ENCODE data around the gene KDM6B.

The KDM6B gene

GRCh38 chr17:7839876-7840261 lies 5.9 kb downstream of the KDM6B start:
- H3K36me3 ChIP-seq = peaks cover 51% of the 10 kb centered on the region
- no peaks in the 10 kb centered on the region for H3K27me3 ChIP-seq
- no peaks in the 10 kb centered on the region for H3K9me3 ChIP-seq
- H3K4me3 ChIP-seq (ENCODE audit: low read depth in 1 of 2, low read length in 1 of 2) = peak overlapping the region; percentile 93 to 98
- TF ChIP-seq, protein P1, sequence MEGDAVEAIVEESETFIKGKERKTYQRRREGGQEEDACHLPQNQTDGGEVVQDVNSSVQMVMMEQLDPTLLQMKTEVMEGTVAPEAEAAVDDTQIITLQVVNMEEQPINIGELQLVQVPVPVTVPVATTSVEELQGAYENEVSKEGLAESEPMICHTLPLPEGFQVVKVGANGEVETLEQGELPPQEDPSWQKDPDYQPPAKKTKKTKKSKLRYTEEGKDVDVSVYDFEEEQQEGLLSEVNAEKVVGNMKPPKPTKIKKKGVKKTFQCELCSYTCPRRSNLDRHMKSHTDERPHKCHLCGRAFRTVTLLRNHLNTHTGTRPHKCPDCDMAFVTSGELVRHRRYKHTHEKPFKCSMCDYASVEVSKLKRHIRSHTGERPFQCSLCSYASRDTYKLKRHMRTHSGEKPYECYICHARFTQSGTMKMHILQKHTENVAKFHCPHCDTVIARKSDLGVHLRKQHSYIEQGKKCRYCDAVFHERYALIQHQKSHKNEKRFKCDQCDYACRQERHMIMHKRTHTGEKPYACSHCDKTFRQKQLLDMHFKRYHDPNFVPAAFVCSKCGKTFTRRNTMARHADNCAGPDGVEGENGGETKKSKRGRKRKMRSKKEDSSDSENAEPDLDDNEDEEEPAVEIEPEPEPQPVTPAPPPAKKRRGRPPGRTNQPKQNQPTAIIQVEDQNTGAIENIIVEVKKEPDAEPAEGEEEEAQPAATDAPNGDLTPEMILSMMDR (IDR thresholded peaks at IDR 0.05) = no peak
- peak overlapping the region; percentile 97 for H3K27ac ChIP-seq
- H3K4me1 ChIP-seq (ENCODE audit: control insufficient read depth in 1 of 2, insufficient read depth in 1 of 2, low read depth in 1 of 2, low read length in 1 of 2) = peaks cover 59 to 62% of the 10 kb centered on the region in 2 experiments

DNA sequence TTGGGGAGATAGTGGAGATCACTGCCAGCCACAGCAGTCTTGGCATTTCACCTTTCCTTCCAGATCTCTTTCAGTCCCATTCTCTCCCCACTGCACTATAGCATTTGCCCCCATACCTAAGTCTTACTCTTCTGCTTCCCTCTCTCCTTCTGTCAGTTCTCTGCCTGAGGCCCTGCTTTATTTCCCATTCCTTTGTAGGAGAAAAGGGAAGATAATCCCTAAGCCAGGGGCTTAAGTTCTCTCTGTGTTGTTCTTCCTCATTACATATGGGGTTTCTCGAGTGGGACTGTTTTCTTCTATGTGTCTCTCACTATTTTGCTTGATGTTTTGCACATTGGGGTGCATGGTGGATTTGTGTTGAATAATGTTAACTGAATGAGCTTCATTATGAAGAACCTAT lies 6.4 kb downstream of the KDM6B start:
- H3K27me3 ChIP-seq = no peaks in the 10 kb centered on the region
- H3K27ac ChIP-seq = peak overlapping the region; percentile 97
- no peaks in the 10 kb centered on the region for H3K9me3 ChIP-seq
- TF ChIP-seq, protein P1 (IDR thresholded peaks at IDR 0.05) = no peak
- H3K4me3 ChIP-seq (ENCODE audit: low read depth in 1 of 2, low read length in 1 of 2) = peak overlapping the region; percentile 93 to 98
- peaks cover 56% of the 10 kb centered on the region for H3K36me3 ChIP-seq
- H3K4me1 ChIP-seq (ENCODE audit: control insufficient read depth in 1 of 2, insufficient read depth in 1 of 2, low read depth in 1 of 2, low read length in 1 of 2) = peaks cover 64 to 67% of the 10 kb centered on the region in 2 experiments

- H3K36me3 ChIP-seq = peaks cover 61% of the 10 kb centered on the region
- peak overlapping the region; percentile 97 for H3K27ac ChIP-seq
- TF ChIP-seq, protein P1 (IDR thresholded peaks at IDR 0.05) = no peak
- peak overlapping the region; percentile 93 to 98 for H3K4me3 ChIP-seq (ENCODE audit: low read depth in 1 of 2, low read length in 1 of 2)
- H3K4me1 ChIP-seq (ENCODE audit: control insufficient read depth in 1 of 2, insufficient read depth in 1 of 2, low read depth in 1 of 2, low read length in 1 of 2) = peaks cover 67 to 69% of the 10 kb centered on the region in 2 experiments
- H3K9me3 ChIP-seq = no peaks in the 10 kb centered on the region
- no peaks in the 10 kb centered on the region for H3K27me3 ChIP-seq
Observed at GRCh38 chr17:7840875-7841274, 6.9 kb downstream of the KDM6B start.

DNA sequence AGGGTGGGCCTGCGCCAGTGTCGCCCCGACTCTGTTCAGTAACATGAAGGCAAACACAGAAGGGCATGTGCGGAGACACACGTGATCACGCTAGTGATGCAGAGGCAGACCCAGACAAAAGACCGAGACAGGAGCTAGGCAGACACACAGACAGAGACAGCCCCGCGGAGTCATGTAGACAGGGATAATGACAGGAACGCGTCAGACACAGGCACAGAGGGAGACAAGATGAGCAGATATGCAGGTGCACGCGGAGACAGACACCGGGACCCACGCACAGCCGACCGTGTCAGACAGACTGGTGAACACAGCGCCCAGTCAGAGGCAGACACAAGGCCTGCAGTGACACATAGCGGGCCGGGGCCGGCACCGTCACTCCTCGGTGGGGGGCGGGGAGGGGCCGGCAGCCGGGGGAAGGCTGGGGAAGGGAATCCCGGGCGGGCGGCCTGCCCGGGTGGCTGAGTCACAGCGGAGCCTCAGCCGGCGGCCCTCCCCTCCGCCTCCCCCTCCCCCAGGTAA lies 7.4 kb downstream of the KDM6B start:
- no peaks in the 10 kb centered on the region for H3K9me3 ChIP-seq
- H3K36me3 ChIP-seq = peaks cover 67% of the 10 kb centered on the region
- no peaks in the 10 kb centered on the region for H3K27me3 ChIP-seq
- peak overlapping the region; percentile 97 for H3K27ac ChIP-seq
- peak overlapping the region; percentile 93 to 98 for H3K4me3 ChIP-seq (ENCODE audit: low read depth in 1 of 2, low read length in 1 of 2)
- TF ChIP-seq, protein P1 (IDR thresholded peaks at IDR 0.05) = peak; percentile 74
- H3K4me1 ChIP-seq (ENCODE audit: control insufficient read depth in 1 of 2, insufficient read depth in 1 of 2, low read depth in 1 of 2, low read length in 1 of 2) = peaks cover 64 to 69% of the 10 kb centered on the region in 2 experiments

DNA sequence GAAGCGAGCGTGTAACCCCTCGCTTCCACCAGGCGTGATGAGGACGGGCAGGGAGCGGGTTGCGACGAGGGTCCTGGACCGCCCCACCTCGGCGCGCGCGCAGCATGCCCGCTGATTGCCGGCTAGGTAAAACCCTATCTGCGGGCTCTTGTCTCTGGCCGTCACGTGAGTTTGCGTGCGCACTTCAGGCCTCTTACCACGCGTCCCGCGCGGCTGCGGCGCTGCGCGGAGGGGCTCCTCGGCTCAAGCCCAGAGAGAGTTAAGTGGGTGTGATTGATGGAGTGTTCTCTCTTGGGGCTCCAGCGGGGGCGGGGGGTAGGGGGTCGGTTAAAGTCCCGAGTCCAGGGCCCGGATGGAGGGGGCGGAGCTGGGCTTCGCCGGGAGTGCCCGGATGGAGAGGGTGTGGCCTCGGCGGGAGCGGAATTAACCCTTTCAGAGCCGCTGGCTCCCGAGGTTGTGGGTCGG lies 7.9 kb downstream of the KDM6B start:
- TF ChIP-seq, protein P1 (IDR thresholded peaks at IDR 0.05) = no peak
- H3K36me3 ChIP-seq = peaks cover 71% of the 10 kb centered on the region
- peaks cover 62 to 66% of the 10 kb centered on the region in 2 experiments for H3K4me1 ChIP-seq (ENCODE audit: control insufficient read depth in 1 of 2, insufficient read depth in 1 of 2, low read depth in 1 of 2, low read length in 1 of 2)

More for the DNA sequence above, 7.9 kb downstream of the KDM6B start:
- Histone ChIP-seq H3K27me3 (no peaks in the 10 kb centered on the region), H3K9me3 (no peaks in the 10 kb centered on the region), H3K4me3 (ENCODE audit: low read depth in 1 of 2, low read length in 1 of 2) (peak overlapping the region; percentile 93 to 98), H3K27ac (peak overlapping the region; percentile 97)

All from neutrophil (primary cell).